Lower leg skin (tissue), 4 donors: Measurements from ENCODE around the gene ANTXR1. TPM values are rescaled to one million over a fixed set of nuclear protein-coding genes. Genes with fewer than 3 reads are reported as not detected.

Experiments used
- DNase-seq, 2 donors: peaks; one replicate each; pipeline ENCODE4 v3.0.0-alpha.2; 2019; ENCODE audit warnings: low spot score in 2 of 2
- H3K4me3 ChIP-seq: fragments of 200-600 bp; sonication (generic); 2 replicates; pipeline ENCODE4 v1.5.1; 2017; ENCODE audit warnings: mild to moderate bottlenecking, low read depth; ENCODE audit not compliant: poor library complexity, severe bottlenecking
- CTCF ChIP-seq, 3 donors: fragments of 450-650 bp; IDR thresholded peaks; one replicate each; pipeline ENCODE4 v1.5.1; 2016; ENCODE audit warnings: antibody characterized with exemption in 3 of 3, mild to moderate bottlenecking in 3 of 3, moderate library complexity in 2 of 3
- POLR2A ChIP-seq, 2 donors: fragments of 450-650 bp; IDR thresholded peaks; one replicate each; pipeline ENCODE4 v1.6.1; 2016 to 2017; ENCODE audit warnings: antibody characterized with exemption in 2 of 2, mild to moderate bottlenecking in 1 of 2, moderate library complexity in 1 of 2
- WGBS, 2 donors: methylation state at CpG; one replicate each; pipeline ENCODE4 v1.1.5; 2018; 5-methylcytosine and 5-hydroxymethylcytosine counted together
- intact Hi-C: fragments of 100-400 bp; cut with DNase I; formaldehyde crosslinking; loops from one replicate; pipeline ENCODE4 v1.15.0; 2023; ENCODE audit warnings: low total_unique reads
- total RNA-seq, 4 donors: library from RNA; depleted of rRNA; stranded (reverse); fragments of >200 nt; gene quantifications; one replicate each; pipeline ENCODE4 v1.1.0, GENCODE V29; 2016

The ANTXR1 gene
- total RNA-seq, 4 donors from 2014 or later = 43.3 to 56.7 (median 52.7) TPM

- intact Hi-C loops = no loop called here
- H3K4me3 ChIP-seq = no peak overlapping the region
- no peak for TF ChIP-seq CTCF (IDR thresholded peaks at IDR 0.05)
- 67 to 80% methylated on average over 1 of the region's 1 CpG for WGBS, 2 donors
- DNase-seq = peak in 1 of 2 donors; percentile 37
Measured at GRCh38 chr2:69180974-69181373, 168.0 kb downstream of the ANTXR1 start.

GRCh38 chr2:69181806-69182427 is 168.9 kb downstream of the ANTXR1 start:
- 88 to 94% methylated on average over 13 of the region's 13 CpGs for WGBS, 2 donors
- no peak overlapping the region for H3K4me3 ChIP-seq
- TF ChIP-seq CTCF (IDR thresholded peaks at IDR 0.05) = no peak
- no peak for TF ChIP-seq POLR2A (IDR thresholded peaks at IDR 0.05)
- DNase-seq = no peak
- intact Hi-C loops = no loop called here

GRCh38 chr2:69183659-69184058 is 170.7 kb downstream of the ANTXR1 start:
- TF ChIP-seq CTCF (IDR thresholded peaks at IDR 0.05) (no peak), POLR2A (IDR thresholded peaks at IDR 0.05) (no peak)
- WGBS, 2 donors = 46 to 75% methylated on average over 2 of the region's 2 CpGs
- peak in 1 of 2 donors; percentile 43 for DNase-seq
- no peak overlapping the region for H3K4me3 ChIP-seq
- intact Hi-C loops = no loop called here

GRCh38 chr2:69184224-69184623 is 171.2 kb downstream of the ANTXR1 start:
- intact Hi-C loops = no loop called here
- TF ChIP-seq POLR2A (IDR thresholded peaks at IDR 0.05) = no peak
- TF ChIP-seq CTCF (IDR thresholded peaks at IDR 0.05) = no peak
- peak; percentile 65 to 67 for DNase-seq
- 32 to 33% methylated on average over 5 of the region's 5 CpGs for WGBS, 2 donors
- no peak overlapping the region for H3K4me3 ChIP-seq

- 43 to 48% methylated on average over 7 of the region's 7 CpGs for WGBS, 2 donors
- no peak for DNase-seq
- intact Hi-C loops = no loop called here
- TF ChIP-seq POLR2A (IDR thresholded peaks at IDR 0.05) (no peak), CTCF (IDR thresholded peaks at IDR 0.05) (no peak)
- no peak overlapping the region for H3K4me3 ChIP-seq
Measured at GRCh38 chr2:69185807-69186206, 172.8 kb downstream of the ANTXR1 start.

GRCh38 chr2:69186614-69187013 is 173.6 kb downstream of the ANTXR1 start:
- no peak for DNase-seq
- intact Hi-C loops = no loop called here
- TF ChIP-seq POLR2A (IDR thresholded peaks at IDR 0.05) (no peak), CTCF (IDR thresholded peaks at IDR 0.05) (no peak)
- no peak overlapping the region for H3K4me3 ChIP-seq
- WGBS, 2 donors = 83 to 90% methylated on average over 3 of the region's 3 CpGs
